ENCODE measurements around the gene CELF1. TPM values are rescaled to one million over a fixed set of nuclear protein-coding genes. Genes with fewer than 3 reads are reported as not detected.

CELF1 gene
- total RNA-seq, 4 donors from 2014 or later = 90.3 to 210 (median 101) TPM

DNA sequence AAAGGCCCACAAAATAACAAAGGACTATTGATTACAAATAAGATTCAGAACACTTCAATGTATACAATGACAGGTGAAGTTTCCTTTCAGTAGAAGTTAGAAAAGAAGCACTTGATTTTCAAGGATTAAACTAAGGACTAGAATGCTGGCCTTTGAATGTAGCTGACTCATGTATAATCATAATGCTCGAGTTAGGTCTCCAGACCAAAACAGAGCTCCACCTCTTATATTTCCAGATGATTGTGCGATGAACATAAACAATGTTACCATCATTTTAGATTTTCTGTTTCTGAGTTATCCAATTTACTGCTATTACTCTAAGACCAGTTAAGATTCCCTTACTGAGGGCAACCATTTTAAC lies 63.6 kb downstream of the CELF1 start:
- 64% methylated on average over 2 of the region's 2 CpGs for WGBS
- DNase-seq (ENCODE audit: low spot score in 2 of 2) = no peak
- peaks cover 2% of the 10 kb centered on the region for H3K4me1 ChIP-seq
- no peak overlapping the region for H3K4me3 ChIP-seq
- H3K36me3 ChIP-seq = peaks cover 37% of the 10 kb centered on the region
- TF ChIP-seq, protein P1, sequence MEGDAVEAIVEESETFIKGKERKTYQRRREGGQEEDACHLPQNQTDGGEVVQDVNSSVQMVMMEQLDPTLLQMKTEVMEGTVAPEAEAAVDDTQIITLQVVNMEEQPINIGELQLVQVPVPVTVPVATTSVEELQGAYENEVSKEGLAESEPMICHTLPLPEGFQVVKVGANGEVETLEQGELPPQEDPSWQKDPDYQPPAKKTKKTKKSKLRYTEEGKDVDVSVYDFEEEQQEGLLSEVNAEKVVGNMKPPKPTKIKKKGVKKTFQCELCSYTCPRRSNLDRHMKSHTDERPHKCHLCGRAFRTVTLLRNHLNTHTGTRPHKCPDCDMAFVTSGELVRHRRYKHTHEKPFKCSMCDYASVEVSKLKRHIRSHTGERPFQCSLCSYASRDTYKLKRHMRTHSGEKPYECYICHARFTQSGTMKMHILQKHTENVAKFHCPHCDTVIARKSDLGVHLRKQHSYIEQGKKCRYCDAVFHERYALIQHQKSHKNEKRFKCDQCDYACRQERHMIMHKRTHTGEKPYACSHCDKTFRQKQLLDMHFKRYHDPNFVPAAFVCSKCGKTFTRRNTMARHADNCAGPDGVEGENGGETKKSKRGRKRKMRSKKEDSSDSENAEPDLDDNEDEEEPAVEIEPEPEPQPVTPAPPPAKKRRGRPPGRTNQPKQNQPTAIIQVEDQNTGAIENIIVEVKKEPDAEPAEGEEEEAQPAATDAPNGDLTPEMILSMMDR (IDR thresholded peaks at IDR 0.05) = no peak
- no peak for TF ChIP-seq POLR2A (IDR thresholded peaks at IDR 0.05)
- no peak for TF ChIP-seq EP300 (IDR thresholded peaks at IDR 0.05)
- no peaks in the 10 kb centered on the region for H3K27me3 ChIP-seq
- H3K27ac ChIP-seq = no peak overlapping the region
- no peaks in the 10 kb centered on the region for H3K9me3 ChIP-seq

DNA sequence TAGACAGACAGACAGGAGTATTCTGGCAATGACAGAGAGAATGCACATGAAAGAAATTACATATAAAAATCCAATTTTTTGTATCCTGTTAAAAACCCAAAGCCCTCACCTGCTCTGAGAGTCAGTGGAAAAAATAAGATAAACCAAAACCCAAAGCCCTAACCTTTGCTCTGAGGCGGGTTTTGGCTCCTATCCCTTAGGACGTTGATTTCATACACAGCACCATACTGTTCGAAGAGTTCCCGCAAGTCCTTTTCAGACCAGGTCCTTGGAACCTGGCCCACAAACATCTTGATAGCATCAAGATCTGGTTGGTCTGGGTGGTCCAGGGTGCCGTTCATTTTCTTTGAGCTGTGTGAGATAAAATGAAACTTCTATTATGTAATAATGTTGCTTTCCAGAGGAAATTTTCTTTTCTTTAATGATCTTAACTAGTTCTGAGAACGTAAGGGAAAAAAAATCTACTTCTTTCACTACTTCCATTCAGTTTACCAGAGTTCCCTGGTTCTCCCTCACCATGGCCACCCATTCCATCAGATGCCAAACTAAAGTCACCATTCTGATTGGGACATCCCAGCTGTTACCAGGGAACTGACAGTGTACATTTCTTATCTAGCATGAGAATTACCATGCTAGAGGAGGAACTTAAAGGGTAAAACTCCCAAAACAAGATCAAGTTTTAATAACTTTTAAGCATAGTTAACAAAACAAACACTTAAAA lies 64.1 kb downstream of the CELF1 start:
- H3K36me3 ChIP-seq = peaks cover 43% of the 10 kb centered on the region
- DNase-seq (ENCODE audit: low spot score in 2 of 2) = no peak
- no peak overlapping the region for H3K4me3 ChIP-seq
- H3K27ac ChIP-seq = no peak overlapping the region
- no peak for TF ChIP-seq POLR2A (IDR thresholded peaks at IDR 0.05)
- TF ChIP-seq EP300 (IDR thresholded peaks at IDR 0.05) = no peak
- no peak for TF ChIP-seq POLR2AphosphoS5 (IDR thresholded peaks at IDR 0.05)
- TF ChIP-seq, protein P1 (IDR thresholded peaks at IDR 0.05) = no peak
- H3K27me3 ChIP-seq = no peaks in the 10 kb centered on the region
- 80% methylated on average over 6 of the region's 6 CpGs for WGBS
- H3K4me1 ChIP-seq = no peaks in the 10 kb centered on the region
- H3K9me3 ChIP-seq = no peaks in the 10 kb centered on the region

DNA sequence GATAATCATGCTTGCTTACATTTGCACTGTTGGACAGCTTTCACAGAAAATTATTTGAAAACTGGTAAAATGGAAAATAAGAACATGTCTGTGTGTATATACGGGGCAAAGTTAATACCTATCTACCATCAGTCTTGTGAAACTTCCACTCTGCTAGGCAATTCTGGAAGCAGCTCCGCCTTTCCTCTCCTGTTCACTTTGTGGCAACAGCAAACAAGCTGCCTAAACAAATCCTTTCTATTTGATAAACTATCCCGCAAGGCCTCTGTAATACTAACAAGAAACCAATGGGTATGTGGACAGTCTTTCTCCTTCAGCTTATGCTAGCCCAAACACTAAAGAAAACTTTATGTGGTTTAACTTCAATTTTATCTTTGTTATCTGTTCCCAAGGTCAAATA lies 64.8 kb downstream of the CELF1 start:
- Histone ChIP-seq H3K4me1 (no peaks in the 10 kb centered on the region), H3K9me3 (no peaks in the 10 kb centered on the region), H3K4me3 (no peak overlapping the region), H3K27ac (no peak overlapping the region), H3K27me3 (no peaks in the 10 kb centered on the region), H3K36me3 (peaks cover 50% of the 10 kb centered on the region)
- DNase-seq (ENCODE audit: low spot score in 2 of 2) = no peak
- TF ChIP-seq, protein P1 (IDR thresholded peaks at IDR 0.05) = no peak
- TF ChIP-seq POLR2A (IDR thresholded peaks at IDR 0.05) (no peak), POLR2AphosphoS5 (IDR thresholded peaks at IDR 0.05) (no peak), EP300 (IDR thresholded peaks at IDR 0.05) (no peak)
- WGBS = 77% methylated on average over 3 of the region's 3 CpGs

DNA sequence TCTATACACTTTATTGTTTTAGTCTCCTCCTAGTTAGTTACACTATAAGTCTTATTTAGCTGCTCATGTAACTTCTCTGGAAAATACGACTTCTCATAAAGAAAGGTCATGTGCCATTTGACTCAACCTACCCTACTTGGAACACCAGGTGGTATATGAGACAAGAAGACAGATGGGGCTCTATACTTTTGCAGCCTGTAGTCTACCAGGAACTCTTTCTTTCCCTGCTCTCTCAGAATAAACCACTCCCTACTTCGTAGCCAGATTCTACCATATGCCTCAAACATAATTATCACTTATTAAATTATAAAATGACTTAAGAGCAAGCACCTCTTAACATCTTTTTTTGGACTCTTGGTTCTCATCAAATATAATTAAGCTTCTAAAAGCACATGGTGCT lies 65.5 kb downstream of the CELF1 start:
- 95% methylated on average over 2 of the region's 2 CpGs for WGBS
- Histone ChIP-seq H3K9me3 (no peaks in the 10 kb centered on the region), H3K4me3 (no peak overlapping the region), H3K36me3 (peaks cover 57% of the 10 kb centered on the region), H3K4me1 (no peaks in the 10 kb centered on the region), H3K27me3 (no peaks in the 10 kb centered on the region), H3K27ac (no peak overlapping the region)
- TF ChIP-seq POLR2AphosphoS5 (IDR thresholded peaks at IDR 0.05) (no peak), POLR2A (IDR thresholded peaks at IDR 0.05) (no peak), EP300 (IDR thresholded peaks at IDR 0.05) (no peak)
- TF ChIP-seq, protein P1 (IDR thresholded peaks at IDR 0.05) = no peak
- DNase-seq (ENCODE audit: low spot score in 2 of 2) = no peak

DNA sequence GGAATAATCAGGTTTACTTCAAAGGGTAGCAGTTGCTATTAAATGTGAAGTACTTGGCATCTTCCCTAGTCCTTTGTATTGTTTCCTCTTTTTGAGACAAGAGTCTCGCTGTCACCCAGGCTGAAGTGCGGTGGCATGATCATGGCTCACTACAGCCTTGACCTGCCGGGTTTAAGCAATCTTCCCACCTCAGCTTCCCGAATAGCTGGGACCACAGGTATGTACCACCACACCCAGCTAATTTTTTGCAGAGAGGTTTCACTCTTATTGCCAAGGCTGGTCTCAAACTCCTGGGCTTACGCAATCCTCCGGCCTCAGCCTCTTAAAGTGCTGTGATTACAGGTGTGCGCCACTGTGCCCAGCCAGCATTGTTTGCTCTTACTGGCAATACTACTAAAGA lies 67.8 kb downstream of the CELF1 start:
- TF ChIP-seq, protein P1 (IDR thresholded peaks at IDR 0.05) = no peak
- no peak for TF ChIP-seq POLR2AphosphoS5 (IDR thresholded peaks at IDR 0.05)
- TF ChIP-seq EP300 (IDR thresholded peaks at IDR 0.05) = no peak
- TF ChIP-seq POLR2A (IDR thresholded peaks at IDR 0.05) = no peak
- Histone ChIP-seq H3K4me3 (no peak overlapping the region), H3K4me1 (no peaks in the 10 kb centered on the region), H3K9me3 (no peaks in the 10 kb centered on the region), H3K27me3 (no peaks in the 10 kb centered on the region), H3K36me3 (peaks cover 77% of the 10 kb centered on the region), H3K27ac (no peak overlapping the region)
- WGBS = 86% methylated on average over 7 of the region's 7 CpGs
- DNase-seq (ENCODE audit: low spot score in 2 of 2) = no peak
